Stomach (tissue), 19 donors: ENCODE data around the gene KIR2DL4. TPM values are rescaled to one million over a fixed set of nuclear protein-coding genes. Genes with fewer than 3 reads are reported as not detected.
"Not testable (repeated sequence)": the region's sequence is repeated elsewhere in the genome, so short reads cannot be mapped to it uniquely, and the experiment has no call there.

Experiments
- DNase-seq, 2 donors: peaks; one replicate each; pipeline versions ENCODE4 v3.0.0 to v3.0.0-alpha.2; 2013 to 2019
- H3K27ac ChIP-seq, 5 donors: fragments of 200-600 bp in 4 of 5; sonication (generic) in 4 of 5; one replicate each; pipeline ENCODE4 v1.5.1; 2013 to 2019; ENCODE audit warnings: mild to moderate bottlenecking in 1 of 5, moderate library complexity in 1 of 5
- H3K27me3 ChIP-seq, 3 donors: fragments of 200-600 bp; sonication (generic); one replicate each; pipeline ENCODE4 v1.5.1; 2017 to 2019; ENCODE audit warnings: mixed run types in 1 of 3
- H3K36me3 ChIP-seq, 4 donors: fragments of 200-600 bp; sonication (generic); 1 replicate in 3 of 4; 2 replicates in 1 of 4; pipeline ENCODE4 v1.5.1; 2016 to 2019
- H3K4me1 ChIP-seq, 4 donors: fragments of 200-600 bp; sonication (generic); one replicate each; pipeline ENCODE4 v1.5.1; 2016 to 2019
- H3K4me3 ChIP-seq, 4 donors: fragments of 200-600 bp; sonication (generic) in 3 of 4; one replicate each; pipeline ENCODE4 v1.5.1; 2016 to 2019; ENCODE audit warnings: mild to moderate bottlenecking in 1 of 4
- H3K9me3 ChIP-seq, 4 donors: fragments of 200-600 bp; sonication (generic); one replicate each; pipeline ENCODE4 v1.5.1; 2016 to 2019
- CTCF ChIP-seq, 7 experiments: fragments of 450-650 bp in 4 of 7; fragments of 200-600 bp in 3 of 7; sonication (generic) in 3 of 7; IDR thresholded peaks; one replicate each; pipeline ENCODE4 v1.5.1; 2016 to 2019; ENCODE audit warnings: antibody characterized with exemption in 7 of 7, control low read depth in 2 of 7, mild to moderate bottlenecking in 1 of 7
- EP300 ChIP-seq: sonication (generic); formaldehyde crosslinking; IDR thresholded peaks from one replicate; pipeline ENCODE4 v1.6.1; 2017; ENCODE audit warnings: antibody characterized with exemption
- POLR2A ChIP-seq, 4 donors: fragments of 450-650 bp; IDR thresholded peaks; one replicate each; pipeline ENCODE4 v1.6.1; 2016; ENCODE audit warnings: antibody characterized with exemption in 4 of 4, control low read depth in 2 of 4, mild to moderate bottlenecking in 1 of 4, moderate library complexity in 1 of 4
- POLR2AphosphoS5 ChIP-seq, 3 donors: sonication (generic); formaldehyde crosslinking; IDR thresholded peaks; one replicate each; pipeline ENCODE4 v1.6.1; 2016; ENCODE audit warnings: antibody characterized with exemption in 3 of 3
- WGBS, 5 donors: extraction: QIAGEN DNeasy Blood & Tissue Kit in 3 of 5; methylation state at CpG; one replicate each; pipeline versions ENCODE4 v1.1.5 to v1.1.7; 2013 to 2018; 5-methylcytosine and 5-hydroxymethylcytosine counted together
- intact Hi-C: fragments of 100-400 bp; cut with DNase I; formaldehyde crosslinking; loops from one replicate; pipeline ENCODE4 v1.15.1; 2023; ENCODE audit warnings: low total_unique reads
- long read RNA-seq, 10 donors: transcript quantifications; one replicate each; lab custom pipeline, GENCODE V29; 2026
- polyA plus RNA-seq, 3 donors: library from polyadenylated mRNA; stranded (reverse); fragments of 200-250 nt; gene quantifications; one replicate each; pipeline ENCODE4 v1.2.3, GENCODE V29; 2013
- total RNA-seq, 5 donors: library from RNA; depleted of rRNA; stranded (reverse); fragments of >200 nt; gene quantifications; one replicate each; pipeline versions ENCODE4 v1.1.0 to v1.2.3, GENCODE V29; 2014 to 2016
- donor health status: healthy with polysubstance abuse.
- donor health status: Bipolar disorder and iron deficiency.
- donor health status: healthy.

KIR2DL4 gene
- under 1 TPM in 1 of 5 donors, not detected in 4; 0.87 TPM for total RNA-seq
- under 1 TPM in 1 of 3 donors, not detected in 2; 0.18 TPM for polyA plus RNA-seq
- long read RNA-seq, donor 1, result 0 reads
- long read RNA-seq, donor 2, result 0 reads
- long read RNA-seq, donor 3, result 0 reads
- long read RNA-seq, donor 4, result 0 reads
- long read RNA-seq, donor 5, result 0 reads
- long read RNA-seq, donor 6, result 0 reads
- long read RNA-seq, donor 7, result 0 reads
- long read RNA-seq, donor 8, result 0 reads
- long read RNA-seq, donor 9, result 0 reads
- long read RNA-seq, donor 10, result 0 reads

DNA sequence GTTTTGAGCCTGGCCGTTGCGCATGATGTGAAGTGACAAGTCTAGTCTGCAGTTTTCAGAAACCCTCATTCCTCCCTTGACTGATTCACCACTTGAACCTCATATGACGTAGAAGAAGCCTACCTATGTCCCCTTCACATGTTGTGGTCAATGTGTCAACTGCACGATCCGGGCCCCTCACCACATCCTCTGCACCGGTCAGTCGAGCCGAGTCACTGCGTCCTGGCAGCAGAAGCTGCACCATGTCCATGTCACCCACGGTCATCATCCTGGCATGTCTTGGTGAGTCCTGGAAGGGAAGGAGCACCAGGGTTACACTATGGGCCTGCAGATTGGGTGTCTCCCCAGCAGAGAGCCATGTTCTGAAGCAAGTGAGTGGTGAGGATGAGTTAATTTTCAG lies at the start of gene KIR2DL4:
Gene KIR2DL4 (plus strand): TSS at position 201 of the 400 bp plus-strand sequence. CDS start 42 bp downstream, at position 243.
- no peak for TF ChIP-seq POLR2A (IDR thresholded peaks at IDR 0.05)
- TF ChIP-seq CTCF (IDR thresholded peaks at IDR 0.05), result no peak
- no peak for TF ChIP-seq EP300
- TF ChIP-seq POLR2AphosphoS5 (IDR thresholded peaks at IDR 0.05), result no peak

GRCh38 chr19:54756204-54757110 lies 47.0 kb upstream of the KIR2DL4 start:
- H3K9me3 ChIP-seq, DNase-seq, H3K36me3 ChIP-seq, H3K27ac ChIP-seq, H3K27me3 ChIP-seq, H3K4me1 ChIP-seq, H3K4me3 ChIP-seq: not testable (repeated sequence)
- WGBS, 5 donors, result 66 to 75% (median 72%) methylated on average over 8 to 11 of the region's 12 CpGs
- intact Hi-C loops, result loop anchor here (5.0 kb wide), 1 partner anchor 671 kb away; no protein-coding TSS in a partner anchor

More for the DNA sequence above, at the start of gene KIR2DL4:
- no peak within 1 kb of the TSS for H3K4me3 ChIP-seq
- H3K27ac ChIP-seq, result no peak within 1 kb of the TSS
- WGBS, 5 donors, result 80 to 85% (median 83%) methylated on average over 10 of the region's 10 CpGs
- no peak for DNase-seq
- H3K9me3 ChIP-seq, result no peaks in the 10 kb centered on the region
- H3K4me1 ChIP-seq, result no peaks in the 10 kb centered on the region
- H3K36me3 ChIP-seq, result no peaks in the 10 kb centered on the region
- peaks cover 0 to 19% (median 0%) of the 10 kb centered on the region in 3 donors for H3K27me3 ChIP-seq
- intact Hi-C loops, result no loop called here

DNA sequence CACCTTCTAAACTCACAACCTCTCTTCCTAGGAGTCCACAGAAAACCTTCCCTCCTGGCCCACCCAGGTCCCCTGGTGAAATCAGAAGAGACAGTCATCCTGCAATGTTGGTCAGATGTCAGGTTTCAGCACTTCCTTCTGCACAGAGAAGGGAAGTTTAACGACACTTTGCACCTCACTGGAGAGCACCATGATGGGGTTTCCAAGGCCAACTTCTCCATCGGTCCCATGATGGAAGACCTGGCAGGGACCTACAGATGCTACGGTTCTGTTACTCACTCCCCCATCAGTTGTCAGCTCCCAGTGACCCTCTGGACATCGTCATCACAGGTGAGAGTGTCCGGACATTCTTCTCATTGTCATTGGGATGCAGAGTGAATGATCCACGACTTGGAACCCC lies 44.8 kb upstream of the KIR2DL4 start:
- not testable (repeated sequence) for H3K36me3 ChIP-seq, DNase-seq, H3K27ac ChIP-seq, H3K4me1 ChIP-seq, H3K4me3 ChIP-seq, H3K9me3 ChIP-seq, H3K27me3 ChIP-seq
- WGBS, 5 donors, result 52 to 92% (median 58%) methylated on average over 2 to 6 of the region's 6 CpGs
- intact Hi-C loops, result loop anchor here (5.0 kb wide), 1 partner anchor 669 kb away; no protein-coding TSS in a partner anchor

- H3K4me1 ChIP-seq, H3K4me3 ChIP-seq, H3K27ac ChIP-seq, H3K27me3 ChIP-seq, intact Hi-C loops, H3K36me3 ChIP-seq, DNase-seq: not testable (repeated sequence)
- peaks cover 0 to 12% (median 6%) of the 10 kb centered on the region in 4 donors for H3K9me3 ChIP-seq
- WGBS, 5 donors, result 52 to 72% (median 66%) methylated on average over 7 to 8 of the region's 8 CpGs
Measured at GRCh38 chr19:54764219-54764618, 39.2 kb upstream of the KIR2DL4 start.

- intact Hi-C loops, H3K4me1 ChIP-seq, H3K36me3 ChIP-seq, DNase-seq, H3K27ac ChIP-seq, H3K27me3 ChIP-seq, H3K4me3 ChIP-seq: not testable (repeated sequence)
- H3K9me3 ChIP-seq, result peaks cover 0 to 12% (median 6%) of the 10 kb centered on the region in 4 donors
- 63 to 77% (median 71%) methylated on average over 3 to 4 of the region's 4 CpGs for WGBS, 5 donors
Measured at GRCh38 chr19:54766464-54766863, 36.9 kb upstream of the KIR2DL4 start.

GRCh38 chr19:54769646-54770045 lies 33.8 kb upstream of the KIR2DL4 start, which contains the start of gene KIR2DL1:
KIR2DL1 (plus strand) TSS chr19:54769793; CDS start chr19:54769851, 58 bp downstream.
- H3K27me3 ChIP-seq, H3K4me3 ChIP-seq, intact Hi-C loops, DNase-seq, H3K4me1 ChIP-seq, H3K27ac ChIP-seq, H3K36me3 ChIP-seq: not testable (repeated sequence)
- H3K9me3 ChIP-seq, result peaks cover 0 to 12% (median 6%) of the 10 kb centered on the region in 4 donors
- 87 to 94% (median 93%) methylated on average over 8 to 15 of the region's 15 CpGs for WGBS, 5 donors

DNA sequence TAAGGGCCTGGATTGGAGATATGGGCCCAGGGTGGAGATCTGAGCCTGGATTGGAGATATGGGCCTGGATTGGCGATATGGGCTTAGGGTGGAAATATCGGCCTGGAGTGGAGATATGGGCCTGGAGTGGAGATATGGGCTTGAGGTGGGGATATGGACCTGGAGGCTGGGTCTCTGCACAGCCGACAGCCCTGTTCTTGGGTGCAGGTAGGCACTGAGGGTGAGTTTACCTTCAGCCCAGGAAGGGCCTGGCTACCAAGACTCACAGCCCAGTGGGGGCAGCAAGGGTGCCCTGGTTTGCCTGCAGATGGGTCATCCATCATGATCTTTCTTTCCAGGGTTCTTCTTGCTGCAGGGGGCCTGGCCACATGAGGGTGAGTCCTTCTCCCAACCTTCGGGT lies 32.9 kb upstream of the KIR2DL4 start:
- H3K9me3 ChIP-seq, H3K27ac ChIP-seq, intact Hi-C loops, H3K4me1 ChIP-seq, H3K4me3 ChIP-seq, H3K27me3 ChIP-seq, H3K36me3 ChIP-seq, DNase-seq: not testable (repeated sequence)
- WGBS, 5 donors, result 68 to 86% (median 83%) methylated on average over 3 to 4 of the region's 4 CpGs

- H3K36me3 ChIP-seq, H3K9me3 ChIP-seq, H3K4me3 ChIP-seq, H3K4me1 ChIP-seq, DNase-seq, H3K27me3 ChIP-seq, H3K27ac ChIP-seq, intact Hi-C loops: not testable (repeated sequence)
- 70 to 82% (median 78%) methylated on average over 11 to 15 of the region's 15 CpGs for WGBS, 5 donors
Measured at GRCh38 chr19:54771018-54771960, 32.1 kb upstream of the KIR2DL4 start.

DNA sequence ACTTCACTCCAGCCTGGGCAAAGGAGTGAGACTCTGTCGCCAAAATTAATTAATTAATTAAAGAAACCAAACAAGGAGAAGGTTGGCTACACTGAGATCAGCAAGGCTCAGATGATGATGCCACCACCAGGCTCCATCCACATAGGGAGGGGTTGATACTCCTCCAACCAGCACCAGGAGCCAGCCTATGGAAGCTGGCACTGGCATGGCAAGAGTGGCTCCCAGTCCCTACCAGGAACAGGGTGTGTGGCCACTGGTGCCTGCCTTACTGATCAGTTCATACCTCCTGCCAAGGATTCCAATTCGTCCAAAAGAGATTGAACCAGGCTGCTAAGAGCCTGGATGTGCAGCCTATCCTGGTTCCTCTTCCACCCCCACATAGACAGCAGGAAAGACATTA lies 30.7 kb upstream of the KIR2DL4 start:
- H3K9me3 ChIP-seq, intact Hi-C loops, H3K27me3 ChIP-seq, H3K4me1 ChIP-seq, DNase-seq, H3K27ac ChIP-seq, H3K36me3 ChIP-seq, H3K4me3 ChIP-seq: not testable (repeated sequence)
- WGBS, 5 donors, result 31 to 63% (median 43%) methylated on average over 2 of the region's 2 CpGs
